HFFc6 (cell line): Measurements from ENCODE around the gene FHOD3. TPM values are rescaled to one million over a fixed set of nuclear protein-coding genes. Genes with fewer than 3 reads are reported as not detected.

ENCODE experiments used
- DNase-seq: peaks from one replicate; pipeline ENCODE4 v3.0.0-alpha.2; 2018
- H3K27ac Mint-ChIP-seq: 2 replicates; pipeline ENCODE4 v1.8.0; 2020; ENCODE audit warnings: mild to moderate bottlenecking, mixed read lengths
- H3K27me3 Mint-ChIP-seq: 2 replicates; pipeline ENCODE4 v1.8.0; 2021; ENCODE audit warnings: mild to moderate bottlenecking, moderate library complexity, mixed read lengths; ENCODE audit not compliant: insufficient read depth
- H3K36me3 Mint-ChIP-seq: 2 replicates; pipeline ENCODE4 v1.8.0; 2021; ENCODE audit warnings: low read depth, mixed read lengths
- H3K4me1 Mint-ChIP-seq: 2 replicates; pipeline ENCODE4 v1.8.0; 2020; ENCODE audit warnings: low read depth, mixed read lengths
- H3K4me3 Mint-ChIP-seq: 2 replicates; pipeline ENCODE4 v1.8.0; 2020; ENCODE audit warnings: mild to moderate bottlenecking, moderate library complexity, mixed read lengths
- H3K9me3 Mint-ChIP-seq: 2 replicates; pipeline ENCODE4 v1.8.0; 2020; ENCODE audit warnings: mild to moderate bottlenecking, mixed read lengths
- total RNA-seq, 6 experiments: library from RNA; stranded (reverse); fragmentation: NEBNext Ultra II Directional; extraction: Animal tissue kit (Norgen Biotek cat#: 25700); gene quantifications; 2 replicates in 1 of 6; 3 replicates in 5 of 6; pipeline ENCODE4 v1.2.3, GENCODE V29; 2021
- TF ChIP-seq, protein P1 (sequence below): fragments of 200-600 bp; sonication (generic); IDR thresholded peaks from 2 replicates; pipeline ENCODE4 v1.5.0; 2021; ENCODE audit warnings: antibody characterized with exemption, mild to moderate bottlenecking

FHOD3 gene
- total RNA-seq, 6 experiments from 2014 or later: 32.8 to 67.6 (median 61.4) TPM

GRCh38 chr18:36284268-36284667 lies 13.2 kb upstream of the FHOD3 start:
- Mint-ChIP-seq H3K4me3 (peak overlapping the region; percentile 67), H3K4me1 (peaks cover 7% of the 10 kb centered on the region), H3K9me3 (peaks cover 9% of the 10 kb centered on the region), H3K36me3 (peaks cover 11% of the 10 kb centered on the region), H3K27me3 (no peaks in the 10 kb centered on the region; the same call in none of the 2 replicates), H3K27ac (no peak overlapping the region)
- no peak for DNase-seq
- TF ChIP-seq, protein P1, sequence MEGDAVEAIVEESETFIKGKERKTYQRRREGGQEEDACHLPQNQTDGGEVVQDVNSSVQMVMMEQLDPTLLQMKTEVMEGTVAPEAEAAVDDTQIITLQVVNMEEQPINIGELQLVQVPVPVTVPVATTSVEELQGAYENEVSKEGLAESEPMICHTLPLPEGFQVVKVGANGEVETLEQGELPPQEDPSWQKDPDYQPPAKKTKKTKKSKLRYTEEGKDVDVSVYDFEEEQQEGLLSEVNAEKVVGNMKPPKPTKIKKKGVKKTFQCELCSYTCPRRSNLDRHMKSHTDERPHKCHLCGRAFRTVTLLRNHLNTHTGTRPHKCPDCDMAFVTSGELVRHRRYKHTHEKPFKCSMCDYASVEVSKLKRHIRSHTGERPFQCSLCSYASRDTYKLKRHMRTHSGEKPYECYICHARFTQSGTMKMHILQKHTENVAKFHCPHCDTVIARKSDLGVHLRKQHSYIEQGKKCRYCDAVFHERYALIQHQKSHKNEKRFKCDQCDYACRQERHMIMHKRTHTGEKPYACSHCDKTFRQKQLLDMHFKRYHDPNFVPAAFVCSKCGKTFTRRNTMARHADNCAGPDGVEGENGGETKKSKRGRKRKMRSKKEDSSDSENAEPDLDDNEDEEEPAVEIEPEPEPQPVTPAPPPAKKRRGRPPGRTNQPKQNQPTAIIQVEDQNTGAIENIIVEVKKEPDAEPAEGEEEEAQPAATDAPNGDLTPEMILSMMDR: no peak

- peaks cover 17% of the 10 kb centered on the region for H3K36me3 Mint-ChIP-seq
- no peak overlapping the region for H3K27ac Mint-ChIP-seq
- H3K27me3 Mint-ChIP-seq: no peaks in the 10 kb centered on the region; the same call in none of the 2 replicates
- TF ChIP-seq, protein P1: peak; percentile 97
- H3K9me3 Mint-ChIP-seq: peaks cover 9% of the 10 kb centered on the region
- H3K4me3 Mint-ChIP-seq: peak overlapping the region; percentile 67
- peak; percentile 63 for DNase-seq
- H3K4me1 Mint-ChIP-seq: peaks cover 7% of the 10 kb centered on the region
Measured at GRCh38 chr18:36284671-36285295, 12.7 kb upstream of the FHOD3 start.

GRCh38 chr18:36287653-36288052 lies 9.9 kb upstream of the FHOD3 start:
- peaks cover 21% of the 10 kb centered on the region for H3K36me3 Mint-ChIP-seq
- TF ChIP-seq, protein P1: no peak

DNA sequence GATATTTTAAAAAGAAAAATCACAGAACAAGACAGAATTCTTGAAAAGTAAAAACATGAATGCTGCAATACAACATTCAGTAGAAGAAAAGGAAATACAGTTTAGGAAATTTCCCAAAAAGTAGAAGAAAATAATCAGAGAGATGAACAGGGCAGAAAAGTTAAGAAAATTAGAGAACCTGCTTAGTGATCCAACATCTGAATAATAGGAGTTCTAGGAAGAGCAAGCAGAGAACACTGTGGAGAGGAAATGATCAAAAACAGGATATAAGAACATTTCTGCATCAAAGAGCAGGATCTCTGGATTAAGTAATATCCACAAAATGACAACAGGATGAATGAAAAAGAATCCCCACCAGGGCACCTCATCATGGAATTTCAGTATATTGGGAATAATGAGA lies 8.8 kb upstream of the FHOD3 start:
- Mint-ChIP-seq H3K4me1 (peaks cover 7% of the 10 kb centered on the region), H3K9me3 (peaks cover 9% of the 10 kb centered on the region), H3K27me3 (no peaks in the 10 kb centered on the region; the same call in none of the 2 replicates), H3K36me3 (peaks cover 21% of the 10 kb centered on the region), H3K27ac (no peak overlapping the region), H3K4me3 (no peak overlapping the region)
- no peak for DNase-seq
- TF ChIP-seq, protein P1: no peak

More at GRCh38 chr18:36287653-36288052, 9.9 kb upstream of the FHOD3 start:
- Mint-ChIP-seq H3K9me3 (peaks cover 9% of the 10 kb centered on the region), H3K27me3 (no peaks in the 10 kb centered on the region; the same call in none of the 2 replicates), H3K4me1 (peaks cover 7% of the 10 kb centered on the region), H3K27ac (no peak overlapping the region), H3K4me3 (no peak overlapping the region)
- no peak for DNase-seq

DNA sequence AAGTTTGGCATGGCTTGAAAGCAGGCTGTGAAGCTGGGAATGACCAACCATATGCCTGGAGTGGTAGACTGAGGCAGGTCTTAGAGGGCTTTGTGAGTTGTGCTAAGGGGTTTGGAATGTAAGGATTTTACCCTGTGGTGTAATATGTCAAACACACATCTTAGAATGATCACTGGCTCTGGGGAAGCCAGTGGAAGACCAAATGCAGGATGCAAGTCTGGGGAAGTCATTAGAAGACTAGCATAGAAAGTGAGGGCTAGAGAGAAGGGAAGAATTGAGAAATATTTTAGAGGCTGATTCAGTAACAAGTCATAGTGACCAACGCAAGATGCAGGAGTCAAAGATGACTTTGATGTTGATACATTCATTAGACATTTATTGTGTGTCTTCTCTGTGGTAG lies 3.5 kb upstream of the FHOD3 start:
- H3K36me3 Mint-ChIP-seq: peaks cover 12% of the 10 kb centered on the region
- TF ChIP-seq, protein P1: no peak
- DNase-seq: peak; percentile 71
- no peak overlapping the region for H3K4me3 Mint-ChIP-seq
- no peaks in the 10 kb centered on the region for H3K27me3 Mint-ChIP-seq
- peaks cover 5% of the 10 kb centered on the region for H3K4me1 Mint-ChIP-seq
- H3K27ac Mint-ChIP-seq: no peak overlapping the region
- H3K9me3 Mint-ChIP-seq: no peaks in the 10 kb centered on the region
